K562 treated with DMSO at 1 percent for 4 hours (cell line): ENCODE data around the gene CAMSAP3. TPM values are rescaled to one million over a fixed set of nuclear protein-coding genes. Genes with fewer than 3 reads are reported as not detected.

Source experiments
- total RNA-seq: library from RNA; unstranded; fragments of 300-600 nt; gene quantifications from 2 replicates; pipeline ENCODE4 v1.2.3, GENCODE V29; 2022; ENCODE audit not compliant: insufficient read depth

The CAMSAP3 gene
- 2.8 and 3.5 TPM in 2 replicates for total RNA-seq

GRCh38 chr19:7595466-7596133 is at the start of gene CAMSAP3:
Gene CAMSAP3, plus strand, starts transcription at chr19:7595863. Its CDS starts 140 bp downstream, at chr19:7596003.

GRCh38 chr19:7629347-7630054 is 33.8 kb downstream of the CAMSAP3 start, which contains the start of the genes PET100 and XAB2:
Gene PET100, plus strand, starts transcription at chr19:7629793. Its CDS starts 41 bp downstream, at chr19:7629834.
Gene XAB2, minus strand, starts transcription at chr19:7629545. Its CDS starts 18 bp downstream, at chr19:7629527.

GRCh38 chr19:7633698-7634097 is 38.0 kb downstream of the CAMSAP3 start, which contains the start of gene PCP2:
Gene PCP2, minus strand, starts transcription at chr19:7633719. Its CDS starts 262 bp downstream, at chr19:7633457.

GRCh38 chr19:7636691-7637373 is 41.2 kb downstream of the CAMSAP3 start, which contains the start of gene STXBP2:
Gene STXBP2, plus strand, starts transcription at chr19:7637110. Its CDS starts 40 bp downstream, at chr19:7637150.

Other genes starting within 250 kb of the CAMSAP3 start
- gene ARHGEF18, start 246.9 kb upstream of the CAMSAP3 start, total RNA-seq = 29.2 and 33.4 TPM in 2 replicates
- gene PEX11G, start 106.8 kb upstream of the CAMSAP3 start, total RNA-seq = 2.1 and 5.4 TPM in 2 replicates
- 33.5 and 40.3 TPM in 2 replicates for gene ZNF358, start 79.8 kb upstream of the CAMSAP3 start, total RNA-seq
- 17.8 and 26.3 TPM in 2 replicates for gene MCOLN1, start 73.2 kb upstream of the CAMSAP3 start, total RNA-seq
- gene PNPLA6, start 60.1 kb upstream of the CAMSAP3 start, total RNA-seq = 44.3 and 75.9 TPM in 2 replicates
- gene XAB2, start 33.7 kb downstream of the CAMSAP3 start, total RNA-seq = 73.4 and 73.7 TPM in 2 replicates
- gene PET100, start 33.9 kb downstream of the CAMSAP3 start, total RNA-seq = 19.4 and 24.7 TPM in 2 replicates
- not detected in 2 replicates for gene PCP2, start 37.9 kb downstream of the CAMSAP3 start, total RNA-seq
- 219 and 238 TPM in 2 replicates for gene STXBP2, start 41.2 kb downstream of the CAMSAP3 start, total RNA-seq
- not detected in 2 replicates for gene RETN, start 73.2 kb downstream of the CAMSAP3 start, total RNA-seq
- 1.6 and 3.9 TPM in 2 replicates for gene MCEMP1, start 81.2 kb downstream of the CAMSAP3 start, total RNA-seq
- gene TRAPPC5, start 85.0 kb downstream of the CAMSAP3 start, total RNA-seq = 90.6 and 98.1 TPM in 2 replicates
- gene FCER2, start 106.3 kb downstream of the CAMSAP3 start, total RNA-seq = not detected in 2 replicates
- gene CLEC4G, start 136.2 kb downstream of the CAMSAP3 start, total RNA-seq = not detected in 2 replicates
- gene CD209, start 151.7 kb downstream of the CAMSAP3 start, total RNA-seq = not detected in 2 replicates
- 0.40 TPM in 1 of 2 replicates, not detected in the other for gene CLEC4M, start 167.4 kb downstream of the CAMSAP3 start, total RNA-seq
- gene EVI5L, start 234.4 kb downstream of the CAMSAP3 start, total RNA-seq = 7.9 and 13.4 TPM in 2 replicates